Endothelial cell (in vitro differentiated cells): ENCODE measurements around the gene HIVEP3. TPM values are rescaled to one million over a fixed set of nuclear protein-coding genes. Genes with fewer than 3 reads are reported as not detected.

Experiments
- DNase-seq: peaks from one replicate; pipeline ENCODE4 v3.0.0; 2021; ENCODE audit warnings: low spot score
- H3K27ac Mint-ChIP-seq: one replicate; pipeline ENCODE4 v1.8.0; 2021; ENCODE audit warnings: mixed read lengths, inconsistent platforms; ENCODE audit not compliant: unreplicated experiment
- H3K27me3 Mint-ChIP-seq: one replicate; pipeline ENCODE4 v1.8.0; 2021; ENCODE audit warnings: mild to moderate bottlenecking, moderate library complexity, mixed read lengths, inconsistent platforms; ENCODE audit not compliant: unreplicated experiment
- H3K36me3 Mint-ChIP-seq: one replicate; pipeline ENCODE4 v1.8.0; 2021; ENCODE audit warnings: mild to moderate bottlenecking, low read depth, mixed read lengths, inconsistent platforms; ENCODE audit not compliant: unreplicated experiment
- H3K4me1 Mint-ChIP-seq: one replicate; pipeline ENCODE4 v1.8.0; 2021; ENCODE audit warnings: mild to moderate bottlenecking, mixed read lengths, inconsistent platforms; ENCODE audit not compliant: unreplicated experiment
- H3K4me3 Mint-ChIP-seq: one replicate; pipeline ENCODE4 v1.8.0; 2021; ENCODE audit warnings: mild to moderate bottlenecking, mixed read lengths, inconsistent platforms; ENCODE audit not compliant: unreplicated experiment
- H3K9me3 Mint-ChIP-seq: one replicate; pipeline ENCODE4 v1.8.0; 2021; ENCODE audit warnings: mixed read lengths, inconsistent platforms; ENCODE audit not compliant: unreplicated experiment
- total RNA-seq: library from RNA; stranded (reverse); fragmentation: NEBNext Ultra II Directional; extraction: Animal tissue kit (Norgen Biotek cat#: 25700); gene quantifications from one replicate; pipeline ENCODE4 v1.2.1, GENCODE V29; 2021; ENCODE audit not compliant: unreplicated experiment
- TF ChIP-seq, protein P1 (sequence below): fragments of 200-600 bp; sonication (generic); IDR thresholded peaks from one replicate; pipeline ENCODE4 v1.5.0; 2021; ENCODE audit warnings: antibody characterized with exemption; ENCODE audit not compliant: unreplicated experiment

The HIVEP3 gene
- total RNA-seq, 1 donor from 2014 or later, result 8.9 TPM

DNA sequence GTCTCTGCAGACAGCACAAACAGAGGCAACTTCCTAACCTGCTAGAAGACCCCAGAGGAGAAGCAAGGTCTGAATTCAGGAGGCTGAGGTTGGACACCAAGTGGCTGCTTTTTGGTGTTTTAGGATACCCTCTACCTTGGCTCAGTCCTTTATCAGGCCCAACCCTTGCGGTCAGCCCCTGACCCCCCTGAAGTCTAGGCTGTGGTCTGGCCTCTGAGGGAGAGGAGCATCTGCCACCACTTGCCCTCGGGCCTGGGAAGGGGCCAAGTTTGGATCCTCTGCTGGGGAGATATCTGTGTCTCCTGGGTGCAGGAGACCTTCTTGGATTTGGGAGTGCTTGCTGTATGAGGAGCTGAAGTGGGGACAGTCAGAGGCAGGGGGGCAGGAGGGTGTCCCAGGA, 455.2 kb downstream of the HIVEP3 start:
- H3K4me1 Mint-ChIP-seq, result no peaks in the 10 kb centered on the region
- no peak overlapping the region for H3K27ac Mint-ChIP-seq
- H3K27me3 Mint-ChIP-seq, result no peaks in the 10 kb centered on the region
- H3K4me3 Mint-ChIP-seq, result no peak overlapping the region
- no peaks in the 10 kb centered on the region for H3K9me3 Mint-ChIP-seq
- DNase-seq, result no peak
- TF ChIP-seq, protein P1, sequence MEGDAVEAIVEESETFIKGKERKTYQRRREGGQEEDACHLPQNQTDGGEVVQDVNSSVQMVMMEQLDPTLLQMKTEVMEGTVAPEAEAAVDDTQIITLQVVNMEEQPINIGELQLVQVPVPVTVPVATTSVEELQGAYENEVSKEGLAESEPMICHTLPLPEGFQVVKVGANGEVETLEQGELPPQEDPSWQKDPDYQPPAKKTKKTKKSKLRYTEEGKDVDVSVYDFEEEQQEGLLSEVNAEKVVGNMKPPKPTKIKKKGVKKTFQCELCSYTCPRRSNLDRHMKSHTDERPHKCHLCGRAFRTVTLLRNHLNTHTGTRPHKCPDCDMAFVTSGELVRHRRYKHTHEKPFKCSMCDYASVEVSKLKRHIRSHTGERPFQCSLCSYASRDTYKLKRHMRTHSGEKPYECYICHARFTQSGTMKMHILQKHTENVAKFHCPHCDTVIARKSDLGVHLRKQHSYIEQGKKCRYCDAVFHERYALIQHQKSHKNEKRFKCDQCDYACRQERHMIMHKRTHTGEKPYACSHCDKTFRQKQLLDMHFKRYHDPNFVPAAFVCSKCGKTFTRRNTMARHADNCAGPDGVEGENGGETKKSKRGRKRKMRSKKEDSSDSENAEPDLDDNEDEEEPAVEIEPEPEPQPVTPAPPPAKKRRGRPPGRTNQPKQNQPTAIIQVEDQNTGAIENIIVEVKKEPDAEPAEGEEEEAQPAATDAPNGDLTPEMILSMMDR, result no peak
- H3K36me3 Mint-ChIP-seq, result no peaks in the 10 kb centered on the region

DNA sequence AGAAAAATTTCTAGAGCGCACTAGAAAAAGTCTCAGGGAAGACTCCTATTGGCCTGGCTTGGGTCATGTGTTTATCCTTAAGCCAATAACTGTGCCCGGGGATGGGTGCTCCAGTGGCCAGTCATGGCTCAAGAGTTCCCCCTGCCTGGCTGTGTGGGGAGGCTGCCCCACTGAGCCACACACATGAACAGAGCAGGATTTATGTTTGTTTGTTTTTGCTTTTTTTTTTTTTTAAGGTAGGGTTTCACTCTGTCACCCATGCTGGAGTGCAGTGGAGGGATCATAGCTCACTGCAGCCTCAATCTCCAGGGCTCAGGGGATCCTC, 456.1 kb downstream of the HIVEP3 start:
- Mint-ChIP-seq H3K36me3 (no peaks in the 10 kb centered on the region), H3K9me3 (no peaks in the 10 kb centered on the region), H3K27ac (no peak overlapping the region), H3K4me3 (no peak overlapping the region), H3K27me3 (no peaks in the 10 kb centered on the region), H3K4me1 (no peaks in the 10 kb centered on the region)
- no peak for DNase-seq
- TF ChIP-seq, protein P1, result no peak

- no peaks in the 10 kb centered on the region for H3K27me3 Mint-ChIP-seq
- no peaks in the 10 kb centered on the region for H3K36me3 Mint-ChIP-seq
- no peaks in the 10 kb centered on the region for H3K9me3 Mint-ChIP-seq
- TF ChIP-seq, protein P1, result no peak
- no peaks in the 10 kb centered on the region for H3K4me1 Mint-ChIP-seq
- no peak overlapping the region for H3K27ac Mint-ChIP-seq
- no peak for DNase-seq
- no peak overlapping the region for H3K4me3 Mint-ChIP-seq
Observed at GRCh38 chr1:41461790-41462679, 456.7 kb downstream of the HIVEP3 start.

DNA sequence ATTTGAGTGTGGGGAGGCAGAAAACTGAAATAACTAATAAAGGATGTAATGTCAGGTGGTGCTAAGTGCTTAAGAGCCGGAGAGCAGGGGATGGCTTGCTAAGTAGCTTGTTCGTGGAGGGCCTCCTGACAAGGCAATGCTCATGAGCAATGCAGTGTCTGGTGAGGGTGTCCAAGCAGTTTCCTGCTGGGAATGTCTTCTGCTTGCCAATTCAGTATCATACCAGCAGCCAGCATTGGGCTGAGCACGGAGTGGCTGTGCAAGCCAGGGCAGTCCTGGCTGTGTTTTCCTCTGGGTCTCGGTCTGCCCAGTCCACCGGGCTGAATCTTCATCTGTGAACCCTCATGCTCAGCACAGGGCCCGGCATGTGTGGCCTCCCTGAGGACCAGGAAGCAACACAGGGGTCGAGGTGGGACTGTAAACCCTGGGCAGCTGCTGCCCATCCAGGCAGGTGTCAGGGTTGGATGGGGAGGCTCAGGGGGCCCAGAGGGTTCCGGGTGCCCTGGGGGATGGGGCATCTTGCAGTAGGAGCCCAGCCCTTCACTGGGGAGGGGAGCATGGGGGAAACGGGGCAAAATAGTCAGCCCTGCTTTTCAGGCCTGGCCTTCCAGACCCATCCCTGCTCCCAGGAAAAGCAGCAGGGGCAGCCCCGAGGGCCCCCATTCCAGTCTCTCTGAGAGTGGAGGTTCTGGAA, 461.7 kb downstream of the HIVEP3 start:
- TF ChIP-seq, protein P1, result no peak
- Mint-ChIP-seq H3K9me3 (no peaks in the 10 kb centered on the region), H3K4me1 (peaks cover 5% of the 10 kb centered on the region), H3K36me3 (peaks cover 4% of the 10 kb centered on the region), H3K27ac (no peak overlapping the region), H3K27me3 (peaks cover 2% of the 10 kb centered on the region), H3K4me3 (no peak overlapping the region)
- no peak for DNase-seq

Other genes with a start within 250 kb of the HIVEP3 start
- not detected for gene GUCA2B, start 234.5 kb upstream of the HIVEP3 start, total RNA-seq
- not detected for gene GUCA2A, start 245.8 kb upstream of the HIVEP3 start, total RNA-seq